GM21367 (cell line): ENCODE results near the gene TP53TG3.
"Not testable (repeated sequence)": the region's sequence is repeated elsewhere in the genome, so short reads cannot be mapped to it uniquely, and the experiment has no call there.

Experiments used
- ATAC-seq: cut with Tn5 transposase; IDR thresholded peaks from one replicate; pipeline ENCODE4 v1.9.1; 2021; ENCODE audit not compliant: unreplicated experiment

TP53TG3 gene, protein sequence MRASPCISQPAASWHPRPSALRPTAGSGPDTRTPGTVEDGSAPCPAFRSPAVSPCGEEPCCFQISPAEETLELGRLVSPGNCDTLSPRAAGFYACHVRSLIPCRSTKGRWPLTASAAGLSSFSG

DNA sequence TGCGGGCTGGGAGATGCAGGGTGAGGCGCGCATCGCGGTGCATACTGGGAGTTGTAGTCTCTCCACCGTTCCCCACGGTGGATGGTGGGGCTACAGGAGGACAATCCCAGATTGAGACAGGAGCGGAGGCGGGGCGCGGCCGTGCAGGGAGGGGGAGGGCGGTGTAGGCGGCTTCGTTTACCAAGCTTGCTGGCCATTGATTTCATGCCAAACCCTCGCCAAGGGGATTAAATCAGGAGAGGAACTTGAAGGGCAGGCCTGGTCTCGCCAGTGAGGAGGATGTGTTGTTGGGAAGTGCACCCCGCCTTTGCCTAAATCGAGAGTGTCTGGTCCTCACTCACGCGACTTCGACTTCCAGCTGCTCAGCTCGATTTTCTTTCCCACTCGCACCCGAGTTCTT, at the start of gene TP53TG3:
Gene TP53TG3 (minus strand): TSS at position 101 of the 400 bp plus-strand sequence. CDS start 68 bp downstream, at position 33.
- not testable (repeated sequence) for ATAC-seq

DNA sequence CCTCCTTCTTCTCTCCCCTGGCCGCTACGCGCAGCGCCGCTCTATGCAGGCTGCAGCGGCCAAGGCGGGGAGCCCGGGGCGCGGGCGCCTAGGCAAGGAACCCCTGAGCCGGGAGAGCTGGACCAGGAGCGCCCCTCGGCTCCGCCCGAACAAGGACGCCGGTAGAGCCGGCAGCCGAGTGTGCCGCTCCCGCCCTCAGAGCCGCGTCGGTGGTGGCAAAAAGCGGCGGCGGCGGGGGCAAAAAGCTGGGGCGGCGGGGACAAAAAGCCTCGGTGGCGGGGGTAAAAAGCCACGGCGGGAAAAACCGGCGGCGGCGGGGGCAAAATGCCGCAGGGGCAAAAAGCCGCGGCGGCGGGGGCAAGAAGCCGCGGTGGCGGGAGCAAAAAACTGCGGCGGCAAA, 25.1 kb downstream of the TP53TG3 start:
- ATAC-seq = not testable (repeated sequence)

DNA sequence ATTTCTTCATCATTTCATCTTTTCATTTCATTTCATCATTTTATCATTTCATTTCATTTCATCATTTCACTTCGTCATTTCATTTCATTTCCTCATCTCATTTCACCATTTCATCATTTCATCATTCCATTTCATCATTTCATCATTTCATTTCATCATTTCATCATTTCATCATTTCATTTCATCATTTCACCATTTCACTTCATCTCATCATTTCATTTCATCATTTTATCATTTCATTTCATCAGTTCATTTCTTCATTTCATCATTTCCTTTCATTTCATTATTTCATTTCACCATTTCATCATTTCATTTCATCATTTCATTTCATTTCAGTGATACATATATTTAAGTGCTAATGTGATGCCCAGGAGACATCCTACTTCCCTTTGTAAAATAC, 28.4 kb downstream of the TP53TG3 start:
- ATAC-seq = not testable (repeated sequence)

DNA sequence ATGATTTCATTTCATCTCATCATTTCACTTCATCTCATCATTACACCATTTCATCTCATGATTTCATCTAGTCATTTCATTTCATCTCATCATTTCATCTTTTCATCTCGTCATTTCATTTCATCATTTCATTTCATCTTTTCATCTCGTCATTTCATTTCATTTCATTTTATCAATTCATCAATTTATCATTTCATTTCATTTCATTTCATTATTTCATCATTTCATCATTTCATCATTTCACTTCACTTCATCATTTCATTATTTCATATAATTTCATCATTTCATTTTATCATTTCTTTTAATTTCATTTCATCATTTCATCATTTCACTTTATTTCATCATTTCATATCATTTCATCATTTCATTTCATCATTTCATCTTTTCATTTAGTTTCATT, 29.2 kb downstream of the TP53TG3 start:
- not testable (repeated sequence) for ATAC-seq

DNA sequence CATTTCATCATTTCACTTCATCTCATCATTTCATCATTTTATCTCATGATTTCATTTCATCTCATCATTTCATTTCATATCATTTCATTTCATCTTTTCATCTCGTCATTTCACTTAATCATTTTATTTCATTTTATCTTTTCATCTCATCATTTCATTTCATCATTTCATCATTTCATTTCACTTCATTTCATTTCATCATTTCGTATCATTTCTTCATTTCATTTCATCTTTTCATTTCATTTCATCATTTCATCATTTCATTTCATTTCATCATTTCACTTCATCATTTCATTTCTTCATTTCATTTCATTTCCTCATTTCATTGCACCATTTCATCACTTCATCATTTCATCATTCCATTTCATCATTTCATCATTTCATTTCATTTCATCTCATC, 29.8 kb downstream of the TP53TG3 start:
- not testable (repeated sequence) for ATAC-seq

DNA sequence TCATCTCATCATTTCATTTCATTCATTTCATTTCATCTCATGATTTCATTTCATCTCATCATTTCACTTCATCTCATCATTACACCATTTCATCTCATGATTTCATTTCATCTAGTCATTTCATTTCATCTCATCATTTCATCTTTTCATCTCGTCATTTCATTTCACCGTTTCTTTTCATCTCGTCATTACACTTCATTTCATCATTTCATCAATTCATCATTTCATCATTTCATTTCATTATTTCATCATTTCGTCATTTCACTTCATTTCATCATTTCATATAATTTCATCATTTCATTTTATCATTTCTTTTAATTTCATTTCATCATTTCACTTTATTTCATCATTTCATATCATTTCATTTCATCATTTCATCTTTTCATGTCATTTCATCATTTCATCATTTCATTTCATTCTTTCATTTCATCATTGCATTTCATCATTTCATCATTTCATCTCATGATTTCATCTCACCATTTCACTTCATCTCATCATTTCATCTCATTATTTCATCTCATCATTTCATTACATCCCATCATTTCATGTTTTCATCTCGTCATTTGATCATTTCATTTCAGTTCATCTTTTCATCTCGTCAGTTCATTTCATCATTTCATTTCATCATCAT, 30.6 kb downstream of the TP53TG3 start:
- not testable (repeated sequence) for ATAC-seq

DNA sequence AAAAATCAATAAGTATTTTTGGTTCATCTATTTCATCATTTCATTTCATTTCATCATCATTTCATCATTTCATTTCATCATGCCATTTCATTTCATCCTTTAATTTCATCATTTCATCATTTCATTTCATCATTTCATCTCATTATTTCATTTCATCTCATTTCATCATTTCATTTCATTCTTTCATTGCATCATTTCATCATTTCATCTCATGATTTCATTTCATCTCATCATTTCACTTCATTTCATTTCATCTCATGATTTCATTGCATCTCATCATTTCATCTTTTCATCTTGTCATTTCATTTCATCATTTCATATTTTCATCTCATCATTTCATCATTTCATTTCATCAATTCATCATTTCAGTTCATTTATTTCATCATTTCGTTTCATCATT, 31.2 kb downstream of the TP53TG3 start:
- not testable (repeated sequence) for ATAC-seq

DNA sequence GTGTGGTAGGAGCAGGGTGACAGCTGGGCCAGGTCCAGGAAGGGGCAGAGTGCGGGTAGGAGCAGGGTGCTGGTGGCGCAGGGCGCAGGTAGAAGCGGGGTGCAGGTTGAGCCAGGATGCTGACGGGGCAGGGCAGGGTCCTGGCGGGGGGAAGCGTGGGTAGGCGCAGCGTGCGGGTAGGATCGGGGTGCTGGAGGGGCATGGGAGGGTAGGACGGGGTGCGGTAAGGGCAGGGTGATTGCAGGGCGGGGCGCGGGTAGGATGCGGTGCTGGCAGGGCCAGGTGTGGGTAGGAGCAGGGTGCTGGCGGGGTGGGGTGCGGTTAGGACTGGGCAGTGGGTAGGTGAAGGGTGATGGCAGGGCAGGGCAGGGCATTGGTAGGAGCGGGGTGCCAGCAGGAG, 38.4 kb downstream of the TP53TG3 start:
- not testable (repeated sequence) for ATAC-seq

DNA sequence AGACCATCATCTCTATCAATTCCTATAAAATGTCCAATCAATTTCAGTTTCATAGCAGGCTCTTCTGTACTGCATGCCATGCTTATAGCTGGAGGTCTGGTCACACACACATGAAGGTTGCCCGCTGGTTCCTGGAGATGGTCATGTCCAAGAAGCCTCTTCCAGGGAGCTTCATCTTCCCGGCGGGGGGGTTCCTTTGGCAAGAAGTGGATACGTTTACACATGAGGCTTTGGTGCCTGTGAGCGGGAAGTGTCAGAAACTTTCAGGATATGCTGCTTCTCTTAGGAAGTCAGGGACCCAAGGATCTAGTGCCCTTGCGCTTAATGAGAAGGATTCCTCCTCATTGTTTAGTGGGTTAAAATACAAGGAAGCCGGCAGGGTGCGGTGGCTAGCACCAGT, 43.9 kb downstream of the TP53TG3 start:
- ATAC-seq = not testable (repeated sequence)
